ENCODE results near the gene ARL6IP4. TPM values are rescaled to one million over a fixed set of nuclear protein-coding genes. Genes with fewer than 3 reads are reported as not detected.

The ARL6IP4 gene
- total and polyA plus RNA-seq, 11 donors = 123 to 325 (median 148) TPM

DNA sequence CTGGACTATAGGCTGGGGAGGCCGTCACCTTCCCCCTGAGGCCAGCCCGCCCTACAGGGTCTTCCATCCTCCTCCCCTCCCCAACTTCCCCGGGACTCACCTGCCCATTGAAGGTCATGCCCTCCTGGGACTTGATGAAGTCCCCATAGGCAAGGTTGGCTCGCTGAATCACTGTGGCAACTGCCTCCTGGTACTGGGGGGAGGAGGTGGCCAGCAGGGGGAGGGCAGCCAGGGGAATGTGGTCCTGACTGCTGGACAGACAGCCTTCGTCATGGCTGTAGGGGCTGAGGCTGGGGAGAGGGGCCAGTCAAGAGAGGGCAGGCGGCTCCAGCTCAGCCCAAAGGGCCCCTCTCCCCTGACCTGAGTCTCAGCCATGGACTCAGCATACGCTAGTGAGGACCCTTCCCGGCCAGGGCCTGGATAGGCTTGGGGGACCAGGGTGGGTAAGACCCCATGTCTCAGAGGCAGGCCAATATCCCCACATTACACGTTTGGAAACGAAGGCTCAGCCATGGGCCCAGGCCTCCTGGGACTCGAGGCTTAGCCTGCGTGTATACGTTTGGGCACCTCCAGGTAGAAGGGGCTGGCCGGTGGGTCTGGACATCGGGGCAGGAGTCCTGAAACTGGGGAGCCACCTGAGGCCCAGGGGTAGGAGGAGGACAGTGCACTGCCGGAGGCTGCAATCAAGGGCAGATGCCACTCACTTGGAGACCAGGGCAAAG lies 16.3 kb downstream of the ARL6IP4 start:
- Histone ChIP-seq H3K36me3 (peaks cover 0 to 62% (median 22%) of the 10 kb centered on the region in 9 donors), H3K27ac (no peak overlapping the region), H3K4me1 (peaks cover 0 to 27% (median 4%) of the 10 kb centered on the region in 12 donors), H3K4me3 (no peak overlapping the region), H3K9me3 (no peaks in the 10 kb centered on the region), H3K27me3 (no peaks in the 10 kb centered on the region)
- intact Hi-C loops (cut with DNase I) = no loop called here
- WGBS, 4 donors = 93 to 97% (median 94%) methylated on average over 12 to 16 of the region's 16 CpGs
- TF ChIP-seq CTCF (IDR thresholded peaks at IDR 0.05) (no peak), POLR2A (IDR thresholded peaks at IDR 0.05) (no peak)
- ATAC-seq (no peak), DNase-seq (peak in 1 of 5 donors; percentile 54)

DNA sequence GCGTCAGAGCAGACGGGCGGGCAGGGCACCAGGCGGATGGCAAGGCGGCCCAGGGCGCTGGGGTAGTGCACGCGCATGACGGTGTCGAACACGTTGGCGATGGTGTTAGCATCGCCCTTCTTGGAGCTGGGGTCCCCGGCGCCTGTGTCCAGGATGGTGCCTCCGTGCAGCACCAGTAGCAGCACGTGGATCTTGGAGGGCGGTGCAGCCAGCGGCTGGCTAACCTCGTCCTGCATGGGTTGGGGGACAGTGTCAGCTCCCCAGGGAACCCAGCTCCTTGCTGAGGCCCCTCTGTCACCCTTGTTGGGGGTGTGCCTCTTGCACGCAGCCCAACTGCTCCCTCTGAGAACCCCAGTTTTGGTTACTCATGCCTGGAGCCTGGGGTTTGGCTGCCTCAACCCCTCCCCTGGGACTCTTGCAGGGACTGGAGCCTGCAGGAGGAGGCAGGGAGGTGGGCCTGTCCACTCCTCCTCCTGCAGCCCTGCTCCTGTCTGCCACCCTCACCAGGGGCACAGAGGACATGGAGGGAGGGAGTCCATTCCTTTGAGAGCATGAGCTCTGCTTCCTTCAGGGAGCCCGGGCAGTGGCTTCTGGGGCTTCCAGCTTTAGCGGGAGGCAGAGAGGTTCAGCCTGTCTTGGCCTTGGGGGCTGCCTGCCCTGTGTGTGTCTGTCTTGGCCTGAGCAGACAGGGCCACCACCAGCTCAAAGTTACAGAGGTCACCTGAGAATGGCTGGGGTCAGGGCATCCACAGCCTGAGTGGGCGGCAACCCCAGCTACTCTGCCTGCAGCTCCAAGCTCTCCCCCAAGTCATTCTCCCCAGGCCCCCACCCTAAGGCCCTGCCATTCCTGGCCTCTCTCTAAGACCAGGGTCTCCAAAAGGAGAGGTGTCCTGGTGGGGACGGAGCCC lies 17.1 kb downstream of the ARL6IP4 start:
- 93 to 96% (median 94%) methylated on average over 2 to 25 of the region's 25 CpGs for WGBS, 4 donors
- peaks cover 0 to 27% (median 4%) of the 10 kb centered on the region in 12 donors for H3K4me1 ChIP-seq
- TF ChIP-seq CTCF (IDR thresholded peaks at IDR 0.05) (no peak), POLR2A (IDR thresholded peaks at IDR 0.05) (no peak)
- no peaks in the 10 kb centered on the region for H3K27me3 ChIP-seq
- no peak overlapping the region for H3K4me3 ChIP-seq
- H3K9me3 ChIP-seq = no peaks in the 10 kb centered on the region
- peak in 1 of 5 donors; percentile 50 for DNase-seq
- intact Hi-C loops (cut with DNase I) = no loop called here
- no peak overlapping the region for H3K27ac ChIP-seq
- no peak for ATAC-seq
- H3K36me3 ChIP-seq = peaks cover 0 to 55% (median 27%) of the 10 kb centered on the region in 9 donors

DNA sequence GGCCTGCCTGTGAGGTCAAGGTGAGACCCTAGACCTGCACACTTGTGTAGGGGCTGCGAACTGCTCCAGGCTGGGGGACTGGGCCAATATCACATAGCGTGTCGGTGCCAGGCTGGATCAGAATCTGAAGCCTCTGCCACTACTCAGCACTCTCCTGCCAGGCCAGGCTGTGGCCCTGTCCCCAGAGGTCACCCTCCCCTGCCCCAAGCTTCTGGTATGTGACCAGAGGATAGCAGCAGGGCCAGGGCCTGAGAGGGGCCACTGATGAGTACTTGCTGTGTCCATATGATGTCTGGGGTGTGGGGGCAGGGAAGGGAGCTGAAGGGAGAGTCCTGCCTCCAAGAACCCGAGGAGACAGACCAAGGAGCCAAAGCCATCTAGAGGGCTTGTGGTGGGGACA lies 17.8 kb downstream of the ARL6IP4 start:
- H3K9me3 ChIP-seq = no peaks in the 10 kb centered on the region
- 78 to 97% (median 86%) methylated on average over 4 of the region's 4 CpGs for WGBS, 4 donors
- H3K27me3 ChIP-seq = no peaks in the 10 kb centered on the region
- DNase-seq = peak in 1 of 5 donors; percentile 43
- peaks cover 0 to 27% (median 4%) of the 10 kb centered on the region in 12 donors for H3K4me1 ChIP-seq
- H3K4me3 ChIP-seq = no peak overlapping the region
- TF ChIP-seq CTCF (IDR thresholded peaks at IDR 0.05) = no peak
- no peak for TF ChIP-seq POLR2A (IDR thresholded peaks at IDR 0.05)
- no peak for ATAC-seq
- no peak overlapping the region for H3K27ac ChIP-seq
- intact Hi-C loops (cut with DNase I) = no loop called here
- H3K36me3 ChIP-seq = peaks cover 0 to 56% (median 27%) of the 10 kb centered on the region in 9 donors
